ENCODE data around the gene RASGRP1.

RASGRP1 gene

DNA sequence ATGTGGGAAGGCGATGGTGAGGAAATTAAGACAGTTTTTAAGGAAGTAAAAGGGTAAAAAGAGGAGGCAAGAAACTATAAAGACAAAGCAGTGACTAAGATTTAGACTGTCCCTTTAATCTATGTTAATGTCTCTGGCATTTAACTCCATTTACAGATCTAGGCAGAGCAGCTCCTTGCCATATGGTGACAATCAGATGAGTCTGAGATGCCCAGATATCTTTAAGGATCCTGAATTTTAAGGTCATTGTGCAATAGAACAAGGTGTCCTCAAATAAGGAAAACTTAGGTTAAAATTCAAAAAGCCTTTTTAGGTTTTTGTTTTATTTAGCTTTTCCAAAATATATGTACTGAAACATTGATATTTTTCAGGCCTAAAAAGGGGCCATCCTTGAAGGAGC lies 24.1 kb downstream of the RASGRP1 start:
- no peaks in the 10 kb centered on the region for H3K4me1 ChIP-seq (ENCODE audit: control extremely low read depth in 1 of 4, control insufficient read depth in 4 of 4, insufficient read depth in 4 of 4, low read length in 3 of 4)

DNA sequence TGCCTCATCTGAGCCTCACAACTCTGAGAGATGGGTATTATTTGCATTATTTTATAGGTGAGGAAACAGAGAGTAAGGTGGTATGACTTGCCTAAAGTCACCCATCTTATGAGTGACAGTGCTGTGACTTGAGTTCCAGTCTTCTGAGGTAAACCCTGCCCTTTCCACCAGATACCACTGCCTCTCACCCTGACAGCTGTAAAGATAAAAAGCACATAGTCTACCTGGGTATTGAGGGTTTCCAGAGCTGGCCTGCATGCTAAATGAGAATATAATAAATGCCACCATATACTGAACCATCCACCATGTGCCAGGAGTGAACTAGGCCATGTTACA lies 25.6 kb downstream of the RASGRP1 start:
- no peak overlapping the region for H3K4me3 ChIP-seq (ENCODE audit: control insufficient read depth in 1 of 7, extremely low read depth in 1 of 7, insufficient read depth in 4 of 7, low read depth in 2 of 7, low read length in 6 of 7)
- DNase-seq = no peak
- ChIA-PET CTCF (no interaction called here), POLR2A (no interaction called here)
- H3K36me3 ChIP-seq (ENCODE audit: control insufficient read depth in 4 of 4, insufficient read depth in 4 of 4, low read length in 3 of 4) = no peaks in the 10 kb centered on the region
- no peaks in the 10 kb centered on the region for H3K9me3 ChIP-seq (ENCODE audit: control extremely low read depth in 1 of 5, control insufficient read depth in 4 of 5, insufficient read depth in 2 of 5, low read depth in 1 of 5, low read length in 4 of 5)
- no peaks in the 10 kb centered on the region for H3K4me1 ChIP-seq (ENCODE audit: control extremely low read depth in 1 of 4, control insufficient read depth in 4 of 4, insufficient read depth in 4 of 4, low read length in 3 of 4)
- H3K27ac ChIP-seq (ENCODE audit: insufficient read depth in 1 of 2, low read depth in 1 of 2, low read length in 2 of 2, poor library complexity in 1 of 2, severe bottlenecking in 2 of 2) = no peak overlapping the region
- no peaks in the 10 kb centered on the region for H3K27me3 ChIP-seq (replicated peaks in 2 of 5; ENCODE audit: control insufficient read depth in 4 of 5, insufficient read depth in 5 of 5, low read length in 4 of 5)

More for the DNA sequence above, 24.1 kb downstream of the RASGRP1 start:
- Histone ChIP-seq H3K36me3 (ENCODE audit: control insufficient read depth in 4 of 4, insufficient read depth in 4 of 4, low read length in 3 of 4) (no peaks in the 10 kb centered on the region), H3K27me3 (replicated peaks in 2 of 5; ENCODE audit: control insufficient read depth in 4 of 5, insufficient read depth in 5 of 5, low read length in 4 of 5) (no peaks in the 10 kb centered on the region), H3K27ac (ENCODE audit: insufficient read depth in 1 of 2, low read depth in 1 of 2, low read length in 2 of 2, poor library complexity in 1 of 2, severe bottlenecking in 2 of 2) (no peak overlapping the region), H3K4me3 (ENCODE audit: control insufficient read depth in 1 of 7, extremely low read depth in 1 of 7, insufficient read depth in 4 of 7, low read depth in 2 of 7, low read length in 6 of 7) (no peak overlapping the region), H3K9me3 (ENCODE audit: control extremely low read depth in 1 of 5, control insufficient read depth in 4 of 5, insufficient read depth in 2 of 5, low read depth in 1 of 5, low read length in 4 of 5) (no peaks in the 10 kb centered on the region)
- ChIA-PET POLR2A (no interaction called here), CTCF (no interaction called here)
- WGBS (ENCODE audit: insufficient coverage) = 88% methylated on average over 1 of the region's 1 CpG
- no peak for DNase-seq

DNA sequence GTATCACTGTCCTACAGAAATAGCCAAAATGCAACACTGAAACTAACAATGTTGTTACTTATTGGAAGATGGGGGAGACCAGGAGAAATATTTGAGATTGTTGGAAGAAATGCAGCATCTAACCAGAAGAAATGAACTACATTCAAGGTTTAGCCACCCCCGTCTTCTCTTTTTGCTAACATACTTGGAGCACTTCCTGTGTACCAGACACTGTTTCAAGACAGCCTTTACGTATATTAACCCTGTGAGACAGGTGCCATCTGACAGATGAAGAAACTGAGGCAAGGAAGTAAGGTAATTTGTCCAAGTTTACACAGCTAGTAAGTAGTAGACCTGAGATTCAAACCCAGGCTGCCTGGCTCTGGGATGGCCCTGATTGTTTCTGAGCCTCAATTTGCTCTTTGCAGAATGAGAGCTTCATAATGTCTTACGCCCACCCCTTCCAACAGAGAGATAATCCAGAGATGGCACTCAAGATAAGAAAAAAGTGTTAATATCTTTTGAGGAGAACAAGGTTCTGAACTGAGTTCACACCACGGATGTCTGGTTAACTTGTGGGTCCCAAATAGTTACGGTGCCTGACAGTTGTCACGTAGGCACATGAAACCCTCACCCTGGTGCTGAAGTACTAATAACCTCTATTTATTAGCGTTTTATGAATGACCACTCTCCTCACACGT lies 26.1 kb downstream of the RASGRP1 start:
- H3K36me3 ChIP-seq (ENCODE audit: control insufficient read depth in 4 of 4, insufficient read depth in 4 of 4, low read length in 3 of 4) = no peaks in the 10 kb centered on the region
- ChIA-PET CTCF (no interaction called here), POLR2A (no interaction called here)
- no peaks in the 10 kb centered on the region for H3K4me1 ChIP-seq (ENCODE audit: control extremely low read depth in 1 of 4, control insufficient read depth in 4 of 4, insufficient read depth in 4 of 4, low read length in 3 of 4)
- 100% methylated on average over 6 of the region's 8 CpGs for WGBS (ENCODE audit: insufficient coverage)
- no peak overlapping the region for H3K4me3 ChIP-seq (ENCODE audit: control insufficient read depth in 1 of 7, extremely low read depth in 1 of 7, insufficient read depth in 4 of 7, low read depth in 2 of 7, low read length in 6 of 7)
- DNase-seq = no peak
- no peaks in the 10 kb centered on the region for H3K9me3 ChIP-seq (ENCODE audit: control extremely low read depth in 1 of 5, control insufficient read depth in 4 of 5, insufficient read depth in 2 of 5, low read depth in 1 of 5, low read length in 4 of 5)
- H3K27ac ChIP-seq (ENCODE audit: insufficient read depth in 1 of 2, low read depth in 1 of 2, low read length in 2 of 2, poor library complexity in 1 of 2, severe bottlenecking in 2 of 2) = no peak overlapping the region
- no peaks in the 10 kb centered on the region for H3K27me3 ChIP-seq (replicated peaks in 2 of 5; ENCODE audit: control insufficient read depth in 4 of 5, insufficient read depth in 5 of 5, low read length in 4 of 5)

GRCh38 chr15:38536201-38536676 lies 28.4 kb downstream of the RASGRP1 start:
- no peak for DNase-seq
- Histone ChIP-seq H3K27me3 (replicated peaks in 2 of 5; ENCODE audit: control insufficient read depth in 4 of 5, insufficient read depth in 5 of 5, low read length in 4 of 5) (no peaks in the 10 kb centered on the region), H3K36me3 (ENCODE audit: control insufficient read depth in 4 of 4, insufficient read depth in 4 of 4, low read length in 3 of 4) (no peaks in the 10 kb centered on the region), H3K27ac (ENCODE audit: insufficient read depth in 1 of 2, low read depth in 1 of 2, low read length in 2 of 2, poor library complexity in 1 of 2, severe bottlenecking in 2 of 2) (no peak overlapping the region), H3K9me3 (ENCODE audit: control extremely low read depth in 1 of 5, control insufficient read depth in 4 of 5, insufficient read depth in 2 of 5, low read depth in 1 of 5, low read length in 4 of 5) (no peaks in the 10 kb centered on the region), H3K4me3 (ENCODE audit: control insufficient read depth in 1 of 7, extremely low read depth in 1 of 7, insufficient read depth in 4 of 7, low read depth in 2 of 7, low read length in 6 of 7) (no peak overlapping the region), H3K4me1 (ENCODE audit: control extremely low read depth in 1 of 4, control insufficient read depth in 4 of 4, insufficient read depth in 4 of 4, low read length in 3 of 4) (no peaks in the 10 kb centered on the region)
- ChIA-PET POLR2A (no interaction called here), CTCF (interaction anchor here (1.1 kb wide), 1 partner anchor 15 kb away, joined by 3 read pairs; no protein-coding TSS in a partner anchor)
- 100% methylated on average over 2 of the region's 3 CpGs for WGBS (ENCODE audit: insufficient coverage)

DNA sequence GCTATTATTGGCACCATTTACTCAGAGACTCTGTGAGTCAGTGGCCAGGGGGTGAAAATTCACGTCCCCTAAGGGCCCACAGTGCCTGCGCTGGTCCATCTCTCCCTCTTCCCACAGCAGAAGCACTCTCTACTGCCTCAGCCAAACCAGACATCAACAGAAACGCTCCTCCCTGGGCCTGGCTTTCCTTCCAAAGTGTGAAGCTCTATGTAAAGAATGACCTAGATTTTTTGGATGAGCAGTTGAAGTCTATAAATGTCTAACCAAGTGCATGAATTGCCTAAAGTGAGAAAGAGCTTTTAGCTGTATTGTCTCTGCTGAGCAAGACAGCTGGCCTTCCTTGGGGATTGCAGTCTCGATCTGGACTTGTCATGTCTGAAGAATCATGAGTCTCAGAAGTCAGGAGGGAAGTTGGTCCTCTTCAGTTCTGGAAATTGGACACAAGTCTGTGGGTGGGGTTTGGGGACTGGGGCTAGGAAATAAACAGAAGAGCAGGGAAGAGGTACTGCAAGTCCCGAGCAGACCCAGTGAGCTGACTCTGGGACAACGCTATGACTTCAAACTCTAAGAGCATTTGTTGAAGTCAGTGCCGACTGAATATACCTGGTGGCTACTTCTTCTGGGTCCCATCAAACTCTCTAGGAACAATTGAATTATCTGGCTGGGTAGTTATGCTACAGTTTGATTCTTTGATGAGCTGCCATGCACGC lies 29.0 kb downstream of the RASGRP1 start:
- H3K27me3 ChIP-seq (replicated peaks in 2 of 5; ENCODE audit: control insufficient read depth in 4 of 5, insufficient read depth in 5 of 5, low read length in 4 of 5) = no peaks in the 10 kb centered on the region
- H3K36me3 ChIP-seq (ENCODE audit: control insufficient read depth in 4 of 4, insufficient read depth in 4 of 4, low read length in 3 of 4) = no peaks in the 10 kb centered on the region
- no peak for DNase-seq
- no peak overlapping the region for H3K4me3 ChIP-seq (ENCODE audit: control insufficient read depth in 1 of 7, extremely low read depth in 1 of 7, insufficient read depth in 4 of 7, low read depth in 2 of 7, low read length in 6 of 7)
- CTCF ChIA-PET = interaction anchor here (1.0 to 1.1 kb wide), 2 partner anchors 9 to 14 kb away, joined by 3 read pairs; no protein-coding TSS in a partner anchor
- no peaks in the 10 kb centered on the region for H3K9me3 ChIP-seq (ENCODE audit: control extremely low read depth in 1 of 5, control insufficient read depth in 4 of 5, insufficient read depth in 2 of 5, low read depth in 1 of 5, low read length in 4 of 5)
- POLR2A ChIA-PET = no interaction called here
- 97% methylated on average over 5 of the region's 8 CpGs for WGBS (ENCODE audit: insufficient coverage)
- H3K4me1 ChIP-seq (ENCODE audit: control extremely low read depth in 1 of 4, control insufficient read depth in 4 of 4, insufficient read depth in 4 of 4, low read length in 3 of 4) = no peaks in the 10 kb centered on the region
- no peak overlapping the region for H3K27ac ChIP-seq (ENCODE audit: insufficient read depth in 1 of 2, low read depth in 1 of 2, low read length in 2 of 2, poor library complexity in 1 of 2, severe bottlenecking in 2 of 2)

DNA sequence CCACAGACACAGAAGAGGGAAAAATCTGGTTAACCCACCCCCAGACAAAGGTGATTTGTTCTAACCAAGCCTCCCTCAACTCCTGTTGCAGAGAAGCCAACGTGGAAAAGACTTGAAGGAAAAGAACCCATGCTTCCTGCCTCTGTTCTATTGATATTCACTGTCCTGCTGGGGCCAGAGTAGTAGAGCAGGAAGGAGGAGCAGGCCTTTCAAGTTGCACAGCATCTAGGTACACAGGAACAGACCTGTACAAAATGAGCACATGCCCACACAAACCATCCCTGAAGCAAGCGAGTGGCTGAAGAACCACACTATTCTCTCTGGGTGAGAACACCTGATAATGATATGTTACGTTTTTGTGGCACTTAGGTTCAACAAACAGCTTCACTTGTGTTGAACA lies 29.9 kb downstream of the RASGRP1 start:
- POLR2A ChIA-PET = no interaction called here
- H3K27me3 ChIP-seq (replicated peaks in 2 of 5; ENCODE audit: control insufficient read depth in 4 of 5, insufficient read depth in 5 of 5, low read length in 4 of 5) = no peaks in the 10 kb centered on the region
- CTCF ChIA-PET = interaction anchor here (0.8 to 1.1 kb wide), 3 partner anchors 10 to 119 kb away, joined by 3 read pairs; no protein-coding TSS in a partner anchor
- H3K36me3 ChIP-seq (ENCODE audit: control insufficient read depth in 4 of 4, insufficient read depth in 4 of 4, low read length in 3 of 4) = no peaks in the 10 kb centered on the region
- H3K4me3 ChIP-seq (ENCODE audit: control insufficient read depth in 1 of 7, extremely low read depth in 1 of 7, insufficient read depth in 4 of 7, low read depth in 2 of 7, low read length in 6 of 7) = no peak overlapping the region
- no peak for DNase-seq
- H3K4me1 ChIP-seq (ENCODE audit: control extremely low read depth in 1 of 4, control insufficient read depth in 4 of 4, insufficient read depth in 4 of 4, low read length in 3 of 4) = no peaks in the 10 kb centered on the region
- 89% methylated on average over 3 of the region's 3 CpGs for WGBS (ENCODE audit: insufficient coverage)
- H3K27ac ChIP-seq (ENCODE audit: insufficient read depth in 1 of 2, low read depth in 1 of 2, low read length in 2 of 2, poor library complexity in 1 of 2, severe bottlenecking in 2 of 2) = no peak overlapping the region
- no peaks in the 10 kb centered on the region for H3K9me3 ChIP-seq (ENCODE audit: control extremely low read depth in 1 of 5, control insufficient read depth in 4 of 5, insufficient read depth in 2 of 5, low read depth in 1 of 5, low read length in 4 of 5)

- no peaks in the 10 kb centered on the region for H3K4me1 ChIP-seq (ENCODE audit: control extremely low read depth in 1 of 4, control insufficient read depth in 4 of 4, insufficient read depth in 4 of 4, low read length in 3 of 4)
- CTCF ChIA-PET = interaction anchor here (0.8 to 1.1 kb wide), 2 partner anchors 28 to 30 kb away, joined by 3 read pairs; no protein-coding TSS in a partner anchor
Measured at GRCh38 chr15:38533926-38534325, 30.7 kb downstream of the RASGRP1 start.

More at GRCh38 chr15:38533926-38534325, 30.7 kb downstream of the RASGRP1 start:
- Histone ChIP-seq H3K4me3 (ENCODE audit: control insufficient read depth in 1 of 7, extremely low read depth in 1 of 7, insufficient read depth in 4 of 7, low read depth in 2 of 7, low read length in 6 of 7) (no peak overlapping the region), H3K36me3 (ENCODE audit: control insufficient read depth in 4 of 4, insufficient read depth in 4 of 4, low read length in 3 of 4) (no peaks in the 10 kb centered on the region), H3K27ac (ENCODE audit: insufficient read depth in 1 of 2, low read depth in 1 of 2, low read length in 2 of 2, poor library complexity in 1 of 2, severe bottlenecking in 2 of 2) (no peak overlapping the region), H3K27me3 (replicated peaks in 2 of 5; ENCODE audit: control insufficient read depth in 4 of 5, insufficient read depth in 5 of 5, low read length in 4 of 5) (no peaks in the 10 kb centered on the region), H3K9me3 (ENCODE audit: control extremely low read depth in 1 of 5, control insufficient read depth in 4 of 5, insufficient read depth in 2 of 5, low read depth in 1 of 5, low read length in 4 of 5) (no peaks in the 10 kb centered on the region)
- POLR2A ChIA-PET = no interaction called here
- no peak for DNase-seq

Data from common myeloid progenitor, CD34-positive (primary cell).